HCT116 (cell line): Measurements from ENCODE around the gene LRRIQ4.

Experiments
- CEBPB ChIP-seq: IDR thresholded peaks from 2 replicates; pipeline ENCODE4 v1.6.1; 2012; ENCODE audit warnings: low read depth
- CTCF ChIP-seq, 3 experiments: fragments of 200-600 bp in 1 of 3; sonication (generic) in 1 of 3; IDR thresholded peaks in 2 of 3; conservative IDR thresholded peaks in 1 of 3; 2 replicates each; pipeline ENCODE4 v1.5.1; 2012 to 2017; ENCODE audit warnings: low read depth in 2 of 3, low read length in 2 of 3, antibody characterized with exemption in 1 of 3, borderline replicate concordance in 1 of 3, control low read depth in 1 of 3, mild to moderate bottlenecking in 1 of 3, mixed read lengths in 1 of 3, mixed run types in 1 of 3, moderate library complexity in 1 of 3; ENCODE audit not compliant: insufficient read depth in 1 of 3
- EGR1 ChIP-seq: IDR thresholded peaks from 2 replicates; pipeline ENCODE4 v1.6.1; 2012; ENCODE audit warnings: low read depth
- EZH2 ChIP-seq: fragments of 200-600 bp; sonication (generic); IDR thresholded peaks from 2 replicates; pipeline ENCODE4 v1.6.1; 2017; ENCODE audit warnings: antibody characterized with exemption, mixed run types
- EZH2phosphoT487 ChIP-seq: fragments of 200-600 bp; IDR thresholded peaks from 2 replicates; pipeline ENCODE4 v1.6.1; 2018; ENCODE audit warnings: antibody characterized with exemption, borderline replicate concordance
- MAX ChIP-seq: IDR thresholded peaks from 2 replicates; pipeline ENCODE4 v1.6.1; 2012
- POLR2A ChIP-seq: IDR thresholded peaks from 2 replicates; pipeline ENCODE4 v1.7.0; 2011; ENCODE audit warnings: borderline replicate concordance; ENCODE audit not compliant: insufficient read depth, insufficient read length; ENCODE audit errors: extremely low read depth
- POLR2AphosphoS5 ChIP-seq: IDR thresholded peaks from 2 replicates; pipeline ENCODE4 v1.6.1; 2011; ENCODE audit warnings: mild to moderate bottlenecking, low read depth, low read length, moderate library complexity
- RAD21 ChIP-seq: IDR thresholded peaks from 2 replicates; pipeline ENCODE4 v1.6.1; 2012; ENCODE audit warnings: low read depth, mild to moderate bottlenecking
- SP1 ChIP-seq: IDR thresholded peaks from 2 replicates; pipeline ENCODE4 v1.6.1; 2012; ENCODE audit warnings: low read depth
- SRF ChIP-seq: IDR thresholded peaks from 2 replicates; pipeline ENCODE4 v1.6.1; 2012; ENCODE audit warnings: low read depth
- YY1 ChIP-seq: IDR thresholded peaks from 2 replicates; pipeline ENCODE4 v1.6.1; 2011; ENCODE audit warnings: low read length, low read depth, moderate library complexity, mild to moderate bottlenecking; ENCODE audit not compliant: insufficient replicate concordance; ENCODE audit errors: extremely low read depth
- TF ChIP-seq, protein P1 (sequence below): IDR thresholded peaks from 2 replicates; pipeline ENCODE4 v1.6.1; 2012; ENCODE audit warnings: low read depth
- TF ChIP-seq, protein P2 (sequence below): IDR thresholded peaks from 2 replicates; pipeline ENCODE4 v1.6.1; 2012

- TF ChIP-seq POLR2AphosphoS5 (no peak), CTCF (IDR thresholded peaks at IDR 0.05 in 2 of 3, conservative IDR thresholded peaks at IDR 0.05 in 1 of 3; ENCODE audit: borderline replicate concordance in 1 of 3, insufficient read depth in 1 of 3, low read depth in 2 of 3, low read length in 2 of 3) (peak in 1 of 3 experiments; percentile 32; a peak in 1 of 6 replicates), RAD21 (no peak), MAX (no peak), SRF (no peak), EZH2 (no peak), EGR1 (no peak), SP1 (no peak), EZH2phosphoT487 (no peak), YY1 (no peak), POLR2A (no peak), CEBPB (no peak)
- TF ChIP-seq, protein P1, sequence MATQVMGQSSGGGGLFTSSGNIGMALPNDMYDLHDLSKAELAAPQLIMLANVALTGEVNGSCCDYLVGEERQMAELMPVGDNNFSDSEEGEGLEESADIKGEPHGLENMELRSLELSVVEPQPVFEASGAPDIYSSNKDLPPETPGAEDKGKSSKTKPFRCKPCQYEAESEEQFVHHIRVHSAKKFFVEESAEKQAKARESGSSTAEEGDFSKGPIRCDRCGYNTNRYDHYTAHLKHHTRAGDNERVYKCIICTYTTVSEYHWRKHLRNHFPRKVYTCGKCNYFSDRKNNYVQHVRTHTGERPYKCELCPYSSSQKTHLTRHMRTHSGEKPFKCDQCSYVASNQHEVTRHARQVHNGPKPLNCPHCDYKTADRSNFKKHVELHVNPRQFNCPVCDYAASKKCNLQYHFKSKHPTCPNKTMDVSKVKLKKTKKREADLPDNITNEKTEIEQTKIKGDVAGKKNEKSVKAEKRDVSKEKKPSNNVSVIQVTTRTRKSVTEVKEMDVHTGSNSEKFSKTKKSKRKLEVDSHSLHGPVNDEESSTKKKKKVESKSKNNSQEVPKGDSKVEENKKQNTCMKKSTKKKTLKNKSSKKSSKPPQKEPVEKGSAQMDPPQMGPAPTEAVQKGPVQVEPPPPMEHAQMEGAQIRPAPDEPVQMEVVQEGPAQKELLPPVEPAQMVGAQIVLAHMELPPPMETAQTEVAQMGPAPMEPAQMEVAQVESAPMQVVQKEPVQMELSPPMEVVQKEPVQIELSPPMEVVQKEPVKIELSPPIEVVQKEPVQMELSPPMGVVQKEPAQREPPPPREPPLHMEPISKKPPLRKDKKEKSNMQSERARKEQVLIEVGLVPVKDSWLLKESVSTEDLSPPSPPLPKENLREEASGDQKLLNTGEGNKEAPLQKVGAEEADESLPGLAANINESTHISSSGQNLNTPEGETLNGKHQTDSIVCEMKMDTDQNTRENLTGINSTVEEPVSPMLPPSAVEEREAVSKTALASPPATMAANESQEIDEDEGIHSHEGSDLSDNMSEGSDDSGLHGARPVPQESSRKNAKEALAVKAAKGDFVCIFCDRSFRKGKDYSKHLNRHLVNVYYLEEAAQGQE, result no peak
- TF ChIP-seq, protein P2, sequence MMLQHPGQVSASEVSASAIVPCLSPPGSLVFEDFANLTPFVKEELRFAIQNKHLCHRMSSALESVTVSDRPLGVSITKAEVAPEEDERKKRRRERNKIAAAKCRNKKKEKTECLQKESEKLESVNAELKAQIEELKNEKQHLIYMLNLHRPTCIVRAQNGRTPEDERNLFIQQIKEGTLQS, result no peak
These were observed 1.3 kb downstream of the LRRIQ4 start for GRCh38 chr3:169813757-169814517.
